Measurements from ENCODE around the gene SHLD3. TPM values are rescaled to one million over a fixed set of nuclear protein-coding genes. Genes with fewer than 3 reads are reported as not detected.
A peak's percentile ranks its signal among the peaks of the same experiment; 100 is the strongest.
"Not testable (repeated sequence)": the region's sequence is repeated elsewhere in the genome, so short reads cannot be mapped to it uniquely, and the experiment has no call there.

Gene SHLD3, protein sequence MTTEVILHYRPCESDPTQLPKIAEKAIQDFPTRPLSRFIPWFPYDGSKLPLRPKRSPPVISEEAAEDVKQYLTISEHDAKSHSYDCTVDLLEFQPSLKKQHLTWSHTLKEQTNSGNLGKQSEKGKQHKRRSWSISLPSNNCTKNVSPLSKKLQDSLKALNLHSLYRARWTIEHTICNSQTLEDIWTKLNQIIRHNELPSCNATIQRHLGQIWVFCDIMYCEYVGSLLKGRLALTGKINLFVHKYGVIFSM
- 1 to 10 TPM; 2.9 to 3.6 TPM for total RNA-seq
- polyA plus RNA-seq (2013, experiment 1 of 2), result 4.8 TPM
- 5.2 TPM for polyA plus RNA-seq (2013, experiment 2 of 2)
- long read RNA-seq, experiment 1, partial matches to known transcripts, result 0 of 1 reads
- long read RNA-seq, experiment 1, other reads (novel, unspliced or antisense), result 0 of 1 reads
- long read RNA-seq, experiment 2, result 0 reads
- long read RNA-seq, experiment 3, partial matches to known transcripts, result 0 of 3 reads
- long read RNA-seq, experiment 3, other reads (novel, unspliced or antisense), result 0 of 3 reads
- long read RNA-seq, experiment 4, partial matches to known transcripts, result 0 of 4 reads
- long read RNA-seq, experiment 4, other reads (novel, unspliced or antisense), result 0 of 4 reads

DNA sequence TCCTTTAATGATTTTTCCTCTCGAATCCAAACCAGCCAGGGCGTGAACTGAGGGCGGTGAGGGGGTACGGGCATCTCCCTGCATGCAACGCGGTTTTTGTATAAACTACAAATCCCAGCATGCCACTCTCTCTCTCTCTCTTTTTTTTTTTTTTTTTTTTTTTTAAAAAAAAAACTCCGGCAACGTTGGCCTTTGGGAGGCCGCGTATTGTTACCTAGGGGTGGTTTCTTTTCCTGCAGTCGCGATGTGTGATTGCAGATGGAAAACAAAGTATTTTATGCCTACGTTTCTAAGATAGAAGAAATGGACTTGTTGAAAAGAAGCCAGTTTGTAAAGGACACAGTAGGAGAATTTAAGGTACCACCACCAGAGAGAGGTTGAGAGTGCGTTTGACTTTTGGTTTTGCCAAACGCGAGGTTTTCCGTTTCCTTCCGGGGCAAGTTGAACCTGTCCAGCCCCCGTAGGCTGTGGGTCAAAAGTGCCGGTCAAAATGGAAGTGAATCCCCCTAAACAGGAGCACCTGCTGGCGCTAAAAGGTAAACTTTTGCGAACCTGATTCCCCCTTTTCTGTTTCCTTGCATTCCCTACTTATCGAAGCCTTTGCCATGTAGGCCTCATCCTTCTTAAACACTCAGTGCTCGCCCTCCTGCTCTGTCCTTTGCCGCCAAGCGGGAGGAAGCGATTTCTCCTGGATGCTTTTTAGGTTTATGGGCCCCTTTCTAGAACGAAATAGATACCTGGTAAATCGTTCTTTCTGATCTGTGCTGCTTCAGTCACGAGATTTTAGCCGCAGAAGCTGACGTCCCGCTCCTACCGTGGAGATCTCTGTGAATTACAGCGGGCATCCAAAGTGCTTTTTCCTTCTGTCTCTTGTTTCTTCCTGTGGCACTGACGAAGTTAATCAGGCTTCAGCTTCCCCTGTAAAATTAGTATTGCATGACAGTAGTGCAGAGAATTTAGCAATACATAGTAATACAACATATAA is at the start of gene SHLD3, which contains the start of gene TRAPPC13:
Gene SHLD3, plus strand, starts transcription at position 457 of the 985 bp plus-strand sequence. CDS start 4,561 bp downstream, outside the sequence.
Gene TRAPPC13, plus strand, starts transcription at position 457 of the 985 bp plus-strand sequence. Its CDS starts 34 bp downstream, at position 491.
- peaks cover 5% of the 10 kb centered on the region for H3K36me3 ChIP-seq (ENCODE audit: control insufficient read depth, insufficient read depth, low read length)
- Mint-ChIP-seq H3K4me3 (peak within 1 kb of the TSS; percentile 90), H3K36me3 (ENCODE audit: low read depth) (peaks cover 10% of the 10 kb centered on the region), H3K27me3 (ENCODE audit: insufficient read depth) (no peaks in the 10 kb centered on the region), H3K4me1 (peaks cover 17% of the 10 kb centered on the region), H3K27ac (peak within 1 kb of the TSS; percentile 98), H3K9me3 (no peaks in the 10 kb centered on the region)
- peak; percentile 92 for DNase-seq
- peak within 1 kb of the TSS; percentile 96 for H3K4me3 ChIP-seq (ENCODE audit: low read length)
- H3K9ac ChIP-seq (ENCODE audit: extremely low read depth, low read length, poor library complexity, severe bottlenecking), result peak within 1 kb of the TSS; percentile 87
- no peaks in the 10 kb centered on the region for H3K27me3 ChIP-seq (ENCODE audit: control insufficient read depth, insufficient read depth, low read length, poor library complexity, severe bottlenecking)
- peak within 1 kb of the TSS; percentile 44 for H3K27ac ChIP-seq (ENCODE audit: low read depth, low read length)
- TF ChIP-seq, protein P1, sequence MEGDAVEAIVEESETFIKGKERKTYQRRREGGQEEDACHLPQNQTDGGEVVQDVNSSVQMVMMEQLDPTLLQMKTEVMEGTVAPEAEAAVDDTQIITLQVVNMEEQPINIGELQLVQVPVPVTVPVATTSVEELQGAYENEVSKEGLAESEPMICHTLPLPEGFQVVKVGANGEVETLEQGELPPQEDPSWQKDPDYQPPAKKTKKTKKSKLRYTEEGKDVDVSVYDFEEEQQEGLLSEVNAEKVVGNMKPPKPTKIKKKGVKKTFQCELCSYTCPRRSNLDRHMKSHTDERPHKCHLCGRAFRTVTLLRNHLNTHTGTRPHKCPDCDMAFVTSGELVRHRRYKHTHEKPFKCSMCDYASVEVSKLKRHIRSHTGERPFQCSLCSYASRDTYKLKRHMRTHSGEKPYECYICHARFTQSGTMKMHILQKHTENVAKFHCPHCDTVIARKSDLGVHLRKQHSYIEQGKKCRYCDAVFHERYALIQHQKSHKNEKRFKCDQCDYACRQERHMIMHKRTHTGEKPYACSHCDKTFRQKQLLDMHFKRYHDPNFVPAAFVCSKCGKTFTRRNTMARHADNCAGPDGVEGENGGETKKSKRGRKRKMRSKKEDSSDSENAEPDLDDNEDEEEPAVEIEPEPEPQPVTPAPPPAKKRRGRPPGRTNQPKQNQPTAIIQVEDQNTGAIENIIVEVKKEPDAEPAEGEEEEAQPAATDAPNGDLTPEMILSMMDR (conservative IDR thresholded peaks at IDR 0.05), result peak; percentile 38
- 0% methylated on average over 25 to 36 of the region's 36 CpGs for WGBS, 2 experiments (ENCODE audit: insufficient coverage in 1 of 2, insufficient read length in 1 of 2)
- peaks cover 10% of the 10 kb centered on the region for H3K4me1 ChIP-seq (ENCODE audit: control insufficient read depth, insufficient read depth, low read length)
- H3K9me3 ChIP-seq (ENCODE audit: control insufficient read depth, low read length), result no peaks in the 10 kb centered on the region

DNA sequence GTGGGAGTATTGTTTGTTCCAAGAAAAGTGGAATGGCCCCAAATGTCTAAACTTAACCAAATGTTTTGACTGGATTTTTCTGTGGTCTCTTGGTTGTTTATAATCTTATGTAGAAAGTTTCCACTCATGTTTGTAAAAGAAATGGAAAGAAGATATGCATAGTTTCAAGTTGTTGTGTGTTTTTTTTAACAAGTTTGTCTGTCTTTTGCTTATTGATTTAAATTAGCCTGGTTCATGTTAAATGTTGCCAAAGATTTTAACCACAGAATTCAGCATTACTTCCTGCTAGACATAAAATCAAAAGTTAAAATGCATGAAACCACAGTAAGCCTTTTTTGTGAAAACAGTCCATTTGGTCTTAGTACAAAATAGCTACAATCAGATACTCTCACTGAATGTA is 47.7 kb upstream of the SHLD3 start:
- H3K27me3 Mint-ChIP-seq (ENCODE audit: insufficient read depth), result no peaks in the 10 kb centered on the region
- no peak overlapping the region for H3K27ac Mint-ChIP-seq
- TF ChIP-seq, protein P1 (conservative IDR thresholded peaks at IDR 0.05), result no peak
- no peaks in the 10 kb centered on the region for H3K9me3 Mint-ChIP-seq
- Histone ChIP-seq H3K4me1 (ENCODE audit: control insufficient read depth, insufficient read depth, low read length) (no peaks in the 10 kb centered on the region), H3K27me3 (ENCODE audit: control insufficient read depth, insufficient read depth, low read length, poor library complexity, severe bottlenecking) (no peaks in the 10 kb centered on the region), H3K27ac (ENCODE audit: low read depth, low read length) (no peak overlapping the region), H3K9ac (ENCODE audit: extremely low read depth, low read length, poor library complexity, severe bottlenecking) (no peak overlapping the region), H3K9me3 (ENCODE audit: control insufficient read depth, low read length) (no peaks in the 10 kb centered on the region), H3K36me3 (ENCODE audit: control insufficient read depth, insufficient read depth, low read length) (peaks cover 75% of the 10 kb centered on the region), H3K4me3 (ENCODE audit: low read length) (no peak overlapping the region)
- peaks cover 57% of the 10 kb centered on the region for H3K36me3 Mint-ChIP-seq (ENCODE audit: low read depth)
- no peak overlapping the region for H3K4me3 Mint-ChIP-seq
- DNase-seq, result no peak
- H3K4me1 Mint-ChIP-seq, result peaks cover 3% of the 10 kb centered on the region

DNA sequence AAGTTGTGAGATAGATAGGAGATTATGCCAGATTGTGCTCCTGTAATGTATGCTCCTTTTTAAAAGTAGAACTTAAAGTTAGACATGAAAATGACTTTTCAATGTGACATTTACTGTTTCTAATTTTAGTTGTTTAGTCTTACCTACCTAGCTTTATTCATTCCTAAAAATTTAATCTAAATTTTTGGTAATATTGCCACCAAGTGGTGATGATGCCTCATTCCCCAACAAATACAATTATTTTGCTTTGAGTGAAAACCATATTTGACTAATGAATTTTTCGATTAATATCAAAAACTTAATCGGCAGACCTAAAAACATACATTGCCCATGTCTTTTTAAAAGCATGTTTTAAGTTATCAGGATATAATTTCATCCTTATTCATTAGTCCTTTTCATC is 36.1 kb upstream of the SHLD3 start:
- DNase-seq, result no peak
- H3K27me3 Mint-ChIP-seq (ENCODE audit: insufficient read depth), result no peaks in the 10 kb centered on the region
- Histone ChIP-seq H3K36me3 (ENCODE audit: control insufficient read depth, insufficient read depth, low read length) (peaks cover 81% of the 10 kb centered on the region), H3K9ac (ENCODE audit: extremely low read depth, low read length, poor library complexity, severe bottlenecking) (no peak overlapping the region), H3K27me3 (ENCODE audit: control insufficient read depth, insufficient read depth, low read length, poor library complexity, severe bottlenecking) (no peaks in the 10 kb centered on the region), H3K9me3 (ENCODE audit: control insufficient read depth, low read length) (no peaks in the 10 kb centered on the region), H3K4me1 (ENCODE audit: control insufficient read depth, insufficient read depth, low read length) (no peaks in the 10 kb centered on the region), H3K4me3 (ENCODE audit: low read length) (no peak overlapping the region), H3K27ac (ENCODE audit: low read depth, low read length) (no peak overlapping the region)
- no peaks in the 10 kb centered on the region for H3K9me3 Mint-ChIP-seq
- no peak overlapping the region for H3K27ac Mint-ChIP-seq
- 96% methylated on average over 2 of the region's 2 CpGs; no CpG with 5 or more reads in 1 of the 2 experiments for WGBS, 2 experiments (ENCODE audit: insufficient coverage in 1 of 2, insufficient read length in 1 of 2)
- no peak overlapping the region for H3K4me3 Mint-ChIP-seq
- no peaks in the 10 kb centered on the region for H3K4me1 Mint-ChIP-seq
- H3K36me3 Mint-ChIP-seq (ENCODE audit: low read depth), result peaks cover 40% of the 10 kb centered on the region
- TF ChIP-seq, protein P1 (conservative IDR thresholded peaks at IDR 0.05), result no peak

DNA sequence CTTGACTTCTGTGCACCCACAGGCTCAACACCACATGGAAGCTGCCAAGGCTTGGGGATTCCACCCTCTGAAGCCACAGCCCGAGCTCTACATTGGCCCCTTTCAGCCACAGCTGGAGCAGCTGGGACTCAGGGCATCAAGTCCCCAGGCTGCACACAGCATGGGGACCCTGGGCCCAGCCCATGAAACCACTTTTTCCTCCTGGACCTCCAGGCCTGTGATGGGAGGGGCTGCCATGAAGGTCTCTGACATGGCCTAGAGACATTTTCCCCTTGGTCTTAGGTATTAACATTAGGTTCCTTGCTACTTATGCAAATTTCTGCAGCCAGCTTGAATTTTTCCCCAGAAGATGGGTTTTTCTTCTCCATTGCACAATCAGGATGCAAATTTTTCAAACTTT is 23.1 kb upstream of the SHLD3 start:
- DNase-seq; H3K27ac ChIP-seq (ENCODE audit: low read depth, low read length); H3K4me1 ChIP-seq (ENCODE audit: control insufficient read depth, insufficient read depth, low read length); H3K9ac ChIP-seq (ENCODE audit: extremely low read depth, low read length, poor library complexity, severe bottlenecking); H3K27me3 ChIP-seq (ENCODE audit: control insufficient read depth, insufficient read depth, low read length, poor library complexity, severe bottlenecking); H3K27me3 Mint-ChIP-seq (ENCODE audit: insufficient read depth); H3K27ac Mint-ChIP-seq; H3K4me3 Mint-ChIP-seq; H3K4me3 ChIP-seq (ENCODE audit: low read length); H3K4me1 Mint-ChIP-seq: not testable (repeated sequence)
- H3K9me3 ChIP-seq (ENCODE audit: control insufficient read depth, low read length), result peaks cover 47% of the 10 kb centered on the region
- 97 to 100% methylated on average over 1 of the region's 1 CpG for WGBS, 2 experiments (ENCODE audit: insufficient coverage in 1 of 2, insufficient read length in 1 of 2)
- Mint-ChIP-seq H3K9me3 (peaks cover 34% of the 10 kb centered on the region), H3K36me3 (ENCODE audit: low read depth) (peaks cover 83% of the 10 kb centered on the region)
- peaks cover 91% of the 10 kb centered on the region for H3K36me3 ChIP-seq (ENCODE audit: control insufficient read depth, insufficient read depth, low read length)
